GM21825 (cell line): Measurements from ENCODE around the gene RTN4IP1.
"Not testable (repeated sequence)": the region's sequence is repeated elsewhere in the genome, so short reads cannot be mapped to it uniquely, and the experiment has no call there.

Source experiments
- ATAC-seq: cut with Tn5 transposase; IDR thresholded peaks from one replicate; pipeline ENCODE4 v1.9.1; 2021; ENCODE audit warnings: mild to moderate bottlenecking, moderate library complexity; ENCODE audit not compliant: unreplicated experiment

RTN4IP1 gene

DNA sequence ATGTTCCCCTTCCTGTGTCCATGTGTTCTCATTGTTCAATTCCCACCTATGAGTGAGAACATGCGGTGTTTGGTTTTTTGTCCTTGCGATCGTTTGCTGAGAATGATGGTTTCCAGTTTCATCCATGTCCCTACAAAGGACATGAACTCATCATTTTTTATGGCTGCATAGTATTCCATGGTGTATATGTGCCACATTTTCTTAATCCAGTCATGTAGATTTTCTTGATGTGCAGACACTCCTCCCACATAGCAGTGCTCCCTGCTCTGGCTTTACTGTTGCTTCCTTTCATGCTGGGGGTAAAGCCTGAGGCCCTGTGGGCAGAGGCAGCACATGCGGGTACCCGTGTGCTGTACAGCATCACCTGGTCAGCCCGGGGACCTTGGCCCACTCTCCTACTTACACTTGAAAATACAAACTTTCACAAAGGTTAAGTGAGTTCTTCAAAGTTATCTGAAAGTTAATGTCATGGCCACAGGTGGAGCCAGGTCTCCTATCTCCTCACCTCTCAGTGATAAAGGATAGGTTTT is 80.3 kb downstream of the RTN4IP1 start:
- ATAC-seq: not testable (repeated sequence)

DNA sequence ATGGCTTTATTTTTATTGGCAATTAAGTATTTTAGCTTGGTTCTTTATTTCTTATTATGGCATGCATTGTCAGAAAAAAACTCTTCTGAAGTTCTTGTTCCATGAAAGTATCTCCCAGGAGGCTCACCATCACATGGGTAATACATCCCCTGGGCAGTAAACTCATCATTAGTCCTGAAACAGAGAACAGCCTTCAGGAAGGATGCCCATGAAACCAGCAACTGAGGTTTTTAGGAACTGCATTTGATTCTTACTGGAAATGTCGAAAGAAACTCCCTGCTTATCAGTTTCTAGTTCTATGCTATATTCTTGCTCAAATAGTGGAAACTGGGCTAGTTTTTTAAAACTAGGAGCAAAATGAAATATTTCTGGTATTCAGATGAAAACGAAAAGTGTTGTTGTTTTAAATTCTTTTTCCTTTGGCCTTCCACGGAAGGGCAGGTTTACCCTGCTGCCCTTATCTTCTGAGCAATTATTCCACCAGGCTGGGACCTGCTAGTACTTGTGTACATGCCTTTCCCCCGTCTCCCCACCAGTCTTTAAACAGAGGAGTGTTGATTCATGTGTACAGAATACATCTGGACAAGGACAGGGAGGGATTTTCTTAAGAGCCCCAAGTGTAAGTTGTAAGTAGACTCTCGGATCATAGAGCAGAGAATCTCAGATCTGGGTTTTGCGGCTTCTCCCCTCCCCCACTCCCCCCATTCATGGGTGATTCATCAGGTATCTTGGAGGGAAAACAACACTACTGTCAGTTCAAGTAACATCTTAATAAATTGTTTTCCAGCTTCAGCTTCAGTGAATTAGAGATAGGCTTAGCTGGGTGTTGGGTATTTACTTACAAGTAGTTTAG is 81.5 kb downstream of the RTN4IP1 start:
- ATAC-seq: no peak

DNA sequence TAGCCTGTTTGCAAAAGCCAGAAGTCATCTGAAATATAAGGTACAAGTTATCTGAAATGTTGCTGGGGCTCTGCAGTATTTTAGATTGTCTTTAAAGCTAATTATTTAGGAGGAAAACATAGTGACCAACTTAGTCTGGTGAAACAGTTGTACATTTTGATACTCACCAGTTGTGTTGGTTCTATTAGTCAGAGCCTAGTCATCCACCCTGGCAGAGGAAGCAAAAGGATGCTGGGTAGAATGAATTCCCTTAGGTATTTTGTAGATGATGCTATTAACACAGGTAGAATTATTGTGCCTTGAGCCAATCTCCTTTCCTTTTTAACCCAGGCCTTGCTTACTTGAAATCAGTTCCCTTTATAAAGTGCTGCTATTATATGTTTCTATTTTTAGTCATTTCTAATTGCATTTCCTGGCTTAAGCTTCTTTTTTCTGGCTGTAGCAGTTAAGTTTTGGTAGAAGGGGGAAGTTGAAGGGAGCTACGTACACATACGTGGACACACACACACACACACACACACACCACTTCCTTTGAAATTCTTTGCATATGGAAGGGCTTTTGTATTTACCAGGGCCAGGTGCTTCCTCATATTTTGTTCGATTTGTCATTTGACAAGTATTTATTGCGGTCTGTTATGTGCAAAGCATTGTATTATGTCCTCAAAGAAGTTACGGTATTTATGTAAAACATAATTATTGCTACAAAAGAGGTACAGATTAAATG is 82.4 kb downstream of the RTN4IP1 start:
- no peak for ATAC-seq

DNA sequence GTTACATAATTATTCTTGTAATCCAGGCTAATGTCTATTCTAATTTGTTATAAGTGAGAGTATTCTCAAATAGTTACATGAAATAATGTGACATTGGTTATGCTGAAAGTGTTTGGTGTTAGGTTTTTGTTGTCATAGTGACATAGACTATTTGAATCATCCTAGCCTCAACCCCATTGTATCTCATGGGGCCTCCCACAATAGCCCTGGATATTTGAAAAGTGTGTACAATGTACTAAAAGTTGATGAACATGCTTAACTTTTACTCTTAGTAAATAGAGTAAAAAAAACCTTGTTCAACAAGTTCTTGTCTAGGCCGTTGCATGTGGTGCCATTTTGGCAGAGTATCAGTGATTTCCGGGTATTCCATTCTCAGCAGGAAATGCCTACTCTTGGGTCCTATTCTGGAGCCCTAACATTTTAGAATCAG is 83.0 kb downstream of the RTN4IP1 start:
- no peak for ATAC-seq

DNA sequence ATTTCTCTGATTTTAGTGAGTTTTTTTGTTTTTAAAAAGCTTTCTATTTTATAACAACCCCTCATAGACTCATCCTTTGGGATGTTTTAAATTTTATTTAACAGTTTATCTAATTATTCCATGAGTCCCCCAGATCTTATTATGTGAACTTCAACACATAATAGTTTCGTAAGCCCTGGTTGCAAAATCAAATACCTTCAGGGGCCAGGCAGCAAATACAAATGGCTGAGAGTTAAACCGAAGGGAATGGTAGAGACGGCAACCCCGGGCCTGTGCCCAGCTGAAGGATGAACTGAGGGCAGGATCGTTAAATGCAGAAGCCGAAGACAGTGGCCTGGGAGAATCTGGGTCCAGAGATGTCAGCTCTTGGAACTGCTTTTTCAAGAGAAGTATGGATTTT is 88.4 kb downstream of the RTN4IP1 start:
- ATAC-seq: no peak

DNA sequence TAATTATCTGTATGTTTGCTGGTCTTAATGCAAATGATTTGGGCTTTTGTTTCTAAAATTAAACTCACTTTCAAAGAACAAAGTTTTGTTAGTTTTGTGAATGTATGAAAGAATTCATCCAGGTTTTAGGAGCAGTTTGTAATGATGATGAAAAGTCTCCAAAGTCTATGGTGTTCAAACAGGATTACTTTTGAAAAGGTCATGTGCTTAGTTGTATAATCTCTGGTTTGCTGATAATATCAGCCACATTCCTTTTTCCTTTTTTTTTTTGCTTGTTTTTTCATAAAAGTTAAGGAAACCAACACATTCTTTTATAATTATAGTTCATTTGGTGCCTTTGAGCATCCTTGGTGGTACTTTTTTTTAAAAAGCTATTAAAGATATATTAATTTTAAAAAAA is 88.9 kb downstream of the RTN4IP1 start:
- ATAC-seq: no peak

DNA sequence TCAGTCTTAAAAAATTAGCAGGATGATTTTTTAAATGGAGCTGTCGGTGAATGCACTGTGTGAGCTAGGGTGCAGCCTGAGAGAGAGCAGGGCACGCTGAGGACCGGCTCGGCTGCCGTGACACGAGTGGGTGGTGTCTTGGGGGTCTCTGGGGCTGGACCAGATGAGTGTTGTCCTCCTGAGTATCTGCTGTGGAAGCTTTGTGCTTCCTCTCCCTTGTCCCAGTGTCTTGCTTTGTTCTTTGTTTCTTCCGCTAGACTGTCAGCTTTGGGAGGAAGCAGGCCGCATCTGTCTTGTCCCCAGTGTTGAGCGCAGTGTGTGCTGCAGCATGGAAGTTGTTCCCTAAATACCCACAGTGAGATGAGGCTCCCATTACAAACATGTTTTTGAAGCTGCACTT is 89.4 kb downstream of the RTN4IP1 start:
- no peak for ATAC-seq

DNA sequence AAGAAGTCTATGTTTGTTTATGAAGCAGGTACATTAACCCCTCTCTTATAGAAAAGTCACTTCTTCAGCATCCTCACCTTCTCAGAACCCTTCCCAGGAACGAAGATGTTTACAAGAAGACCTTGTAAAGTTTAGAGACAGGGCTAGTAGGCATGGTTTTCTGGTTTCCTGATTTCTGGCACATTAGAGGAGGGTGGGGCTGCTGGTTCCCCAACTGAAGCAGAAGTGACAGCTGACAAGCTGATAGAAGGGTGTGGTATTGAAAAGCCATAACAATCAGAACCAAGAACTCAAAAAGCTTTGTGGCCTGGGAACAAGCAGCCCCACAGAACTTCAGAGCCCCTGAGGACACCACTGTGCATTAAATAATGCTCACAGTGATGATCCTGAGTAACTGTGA is 91.2 kb downstream of the RTN4IP1 start:
- no peak for ATAC-seq

DNA sequence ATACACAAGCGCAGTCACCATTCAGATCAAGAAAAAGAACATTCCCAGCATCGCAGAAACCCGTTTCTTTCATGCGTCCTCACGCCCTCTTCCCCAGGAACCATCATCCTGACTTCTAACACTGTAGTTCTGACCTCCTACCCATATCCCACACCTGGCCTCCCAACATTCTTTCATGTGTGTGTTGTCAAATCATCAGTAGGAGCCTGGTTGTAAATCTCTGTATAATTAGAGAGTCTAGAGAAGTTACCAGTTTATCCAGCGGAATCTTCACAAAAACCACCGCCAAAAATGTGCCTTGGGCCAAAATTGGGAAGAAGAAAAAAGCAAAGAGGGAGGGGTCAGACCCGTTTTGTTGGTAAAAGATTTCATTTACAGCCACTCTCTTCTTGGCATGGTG is 91.6 kb downstream of the RTN4IP1 start:
- no peak for ATAC-seq

DNA sequence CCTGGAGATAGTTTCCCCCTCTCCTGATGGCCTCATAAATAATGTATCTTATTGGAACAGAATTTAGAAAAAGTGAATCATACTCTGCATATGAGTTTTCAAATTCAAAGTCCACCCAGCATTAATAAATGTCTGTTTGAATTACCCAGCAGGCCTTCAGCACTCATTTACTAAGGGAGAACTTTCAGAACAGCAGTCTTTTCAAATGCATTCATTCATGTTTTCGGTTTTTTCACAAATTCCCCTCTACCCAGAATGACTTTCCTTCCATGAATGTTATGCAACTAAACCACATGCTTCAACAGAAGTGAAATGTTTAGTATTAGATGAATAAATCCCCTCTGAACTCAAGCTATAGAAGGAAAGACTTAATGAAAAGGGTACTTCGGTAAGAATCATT is 92.4 kb downstream of the RTN4IP1 start:
- no peak for ATAC-seq

DNA sequence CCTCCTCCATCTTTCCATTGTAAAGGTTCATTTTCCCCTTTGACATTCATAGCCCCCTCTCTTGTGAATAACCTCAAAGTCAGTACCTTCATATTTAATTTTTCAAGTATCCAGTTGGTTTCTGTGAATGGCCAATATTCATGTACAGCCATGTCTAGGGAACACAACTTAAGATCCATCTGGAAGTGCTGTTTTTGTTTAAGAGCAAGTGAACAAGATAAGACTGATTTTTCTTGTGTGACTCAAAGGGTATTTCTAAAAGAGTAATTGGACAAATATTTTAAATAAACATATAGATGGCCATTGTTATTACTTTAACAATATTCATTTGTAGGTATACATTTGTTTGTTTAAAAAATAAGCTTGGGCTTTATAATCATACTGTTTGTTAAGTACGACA is 92.9 kb downstream of the RTN4IP1 start:
- ATAC-seq: no peak

DNA sequence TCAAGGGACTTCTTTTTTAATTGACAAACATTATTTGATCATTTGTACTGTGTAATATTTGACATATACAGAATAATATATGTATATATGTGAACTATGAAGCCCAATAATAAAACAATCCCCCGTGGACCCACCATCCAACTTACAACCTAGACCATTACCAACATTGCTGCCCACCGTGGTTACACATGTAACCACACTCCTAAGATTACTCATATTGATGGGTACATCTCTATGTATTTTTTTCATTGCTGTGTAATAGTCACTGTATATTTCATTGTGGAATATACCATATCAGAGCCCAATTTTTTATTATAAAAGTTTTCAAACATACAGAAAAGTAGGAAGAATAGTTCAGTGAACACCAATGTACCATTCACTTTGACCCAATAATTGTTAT is 94.3 kb downstream of the RTN4IP1 start:
- no peak for ATAC-seq

DNA sequence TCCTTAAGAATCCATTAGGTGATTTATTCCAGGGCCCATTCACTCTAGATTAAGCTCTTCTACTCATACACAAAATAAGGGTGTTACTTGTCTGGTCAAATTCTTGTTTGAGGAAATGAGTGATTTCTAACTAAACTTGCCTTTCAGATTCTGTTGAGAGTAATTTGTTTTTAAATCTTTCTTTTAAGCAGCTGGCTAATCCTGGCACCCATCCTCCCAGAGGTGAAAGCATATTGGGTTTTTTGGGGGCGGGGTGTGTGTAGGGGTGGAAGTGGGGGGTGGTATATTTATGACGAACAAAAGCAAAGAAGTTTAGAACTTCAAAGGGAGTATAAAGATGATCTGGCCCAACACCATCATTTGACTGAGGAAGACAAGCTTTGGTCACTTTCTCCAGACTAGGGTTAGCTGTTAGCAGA is 94.7 kb downstream of the RTN4IP1 start:
- ATAC-seq: peak; percentile 48

DNA sequence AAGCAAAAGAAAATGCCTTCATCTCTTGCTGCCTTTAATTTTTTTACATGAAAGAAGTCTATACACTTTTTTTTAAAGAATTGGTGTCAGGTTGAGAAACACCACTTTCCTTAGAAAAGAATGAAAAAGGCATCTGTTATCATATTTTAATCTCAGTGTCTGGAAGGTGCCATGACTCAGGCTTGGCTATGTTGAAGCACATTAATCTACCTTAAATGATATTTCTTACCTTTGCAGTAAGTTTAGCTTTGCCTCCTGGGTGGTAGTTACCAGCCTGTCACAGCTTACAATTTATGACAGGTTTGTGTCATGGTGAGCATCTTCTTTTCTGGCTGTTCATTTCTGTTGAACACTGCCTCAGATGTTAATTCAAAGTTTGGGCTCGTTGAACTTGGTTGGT is 95.3 kb downstream of the RTN4IP1 start:
- ATAC-seq: no peak

DNA sequence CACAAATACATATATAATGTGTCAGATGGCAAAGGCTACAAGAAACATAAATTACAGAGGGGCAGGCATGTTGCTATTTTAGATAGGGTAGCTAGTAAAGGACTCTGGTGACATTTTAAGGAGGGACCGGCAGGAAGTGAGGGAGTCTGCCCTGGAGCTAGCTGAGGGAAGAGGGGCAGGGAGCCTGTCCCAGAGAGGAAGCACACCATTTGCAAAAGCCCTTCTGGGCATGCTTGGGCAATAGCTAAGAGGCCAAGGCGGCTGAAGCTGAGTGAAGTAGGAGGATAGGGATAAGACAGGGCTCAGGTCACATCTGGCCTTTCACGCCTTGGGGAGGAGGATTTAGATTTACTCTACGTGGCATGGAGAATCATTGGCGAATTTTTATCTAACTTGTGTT is 96.2 kb downstream of the RTN4IP1 start:
- ATAC-seq: no peak

DNA sequence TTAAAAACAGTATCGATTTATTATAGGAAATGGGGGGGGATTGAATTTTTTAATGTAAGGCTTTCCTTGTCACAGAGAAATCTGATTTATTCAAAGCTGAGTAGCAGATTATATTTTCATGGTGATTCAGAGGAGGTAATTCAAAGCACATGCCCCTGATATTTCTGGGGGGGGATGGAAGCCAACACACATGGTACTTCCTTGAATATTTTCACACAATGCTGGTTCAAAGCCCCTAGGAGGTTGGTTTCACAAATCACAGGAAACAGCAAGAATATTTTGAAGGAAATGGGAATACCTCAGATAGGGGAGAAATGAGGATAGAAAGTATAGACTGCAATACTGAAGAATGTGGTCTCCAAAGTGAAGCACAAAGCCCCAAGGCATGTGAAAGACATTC is 98.8 kb downstream of the RTN4IP1 start:
- ATAC-seq: no peak

DNA sequence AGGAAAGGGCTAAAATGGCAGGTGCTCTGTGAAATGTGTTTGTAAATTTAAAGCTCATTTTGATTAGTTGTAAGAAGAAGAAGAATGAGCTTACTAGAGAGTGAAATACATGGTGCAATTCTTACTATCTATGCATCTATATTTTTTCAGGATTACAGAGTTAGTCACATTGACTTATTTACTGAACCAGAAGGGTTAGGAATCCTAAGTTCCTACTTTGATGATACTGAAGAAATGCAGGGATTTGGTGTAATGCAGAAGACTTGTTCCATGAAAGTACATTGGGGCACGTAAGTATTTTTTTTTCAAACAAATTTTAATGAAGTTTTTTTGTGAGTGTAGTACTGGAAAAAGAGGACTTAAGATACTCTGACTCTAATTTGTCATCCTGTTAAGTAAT is 99.3 kb downstream of the RTN4IP1 start:
- ATAC-seq: no peak

DNA sequence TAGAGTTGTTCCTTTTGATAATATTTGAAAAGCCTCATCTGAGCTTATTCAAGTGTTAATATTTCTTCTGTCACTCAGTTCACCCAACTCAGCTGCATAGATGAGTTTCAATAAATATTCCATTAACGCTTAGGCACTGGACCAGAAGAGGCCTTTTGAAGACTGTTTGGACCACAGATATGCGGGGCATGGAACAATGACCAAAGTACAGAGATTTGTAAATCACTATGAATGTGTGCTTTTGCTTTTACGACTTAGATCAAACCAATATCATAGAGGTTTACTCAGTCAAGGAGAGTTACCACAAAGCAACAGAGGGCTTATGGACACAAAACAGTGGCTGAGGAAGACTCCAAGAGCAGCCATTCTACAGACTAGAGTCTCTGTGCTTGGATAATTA is 99.9 kb downstream of the RTN4IP1 start:
- no peak for ATAC-seq

DNA sequence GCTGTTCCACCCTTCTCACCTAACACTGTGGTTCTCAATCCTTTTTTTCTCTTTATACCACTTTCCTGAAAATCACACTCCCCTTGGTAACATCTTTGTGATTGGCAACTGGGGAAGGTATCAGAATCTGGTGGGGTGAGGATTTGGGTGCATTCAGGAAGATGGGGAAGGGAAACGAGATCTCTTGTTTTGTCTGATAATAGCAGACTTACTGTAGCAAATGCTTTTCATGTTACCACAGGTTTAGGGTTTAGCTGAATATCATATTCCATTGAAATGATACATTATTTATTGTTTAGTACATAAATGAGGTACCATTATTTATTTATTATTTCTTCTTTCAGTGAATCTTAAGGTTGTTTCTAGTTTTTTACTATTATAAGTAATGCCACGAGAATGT is 100.8 kb downstream of the RTN4IP1 start:
- no peak for ATAC-seq

DNA sequence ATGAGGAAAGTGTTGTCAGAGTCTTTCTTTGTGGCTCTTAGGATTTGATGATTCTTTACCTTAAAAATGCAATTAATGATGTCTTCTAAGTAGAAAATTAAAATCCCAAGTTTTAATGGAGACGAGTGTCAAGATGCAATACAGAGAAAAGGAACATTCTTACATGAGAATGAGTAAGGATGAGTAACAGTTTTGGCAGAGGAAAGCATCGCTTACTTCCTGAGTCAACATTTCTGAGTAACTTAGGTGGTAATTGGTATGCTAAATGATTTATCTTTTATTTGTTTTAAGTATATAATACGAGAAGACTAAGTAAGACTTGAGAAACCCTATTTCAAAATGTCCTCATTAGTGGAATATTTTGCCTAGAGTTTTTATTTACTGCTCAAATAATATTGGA is 101.3 kb downstream of the RTN4IP1 start:
- ATAC-seq: no peak

DNA sequence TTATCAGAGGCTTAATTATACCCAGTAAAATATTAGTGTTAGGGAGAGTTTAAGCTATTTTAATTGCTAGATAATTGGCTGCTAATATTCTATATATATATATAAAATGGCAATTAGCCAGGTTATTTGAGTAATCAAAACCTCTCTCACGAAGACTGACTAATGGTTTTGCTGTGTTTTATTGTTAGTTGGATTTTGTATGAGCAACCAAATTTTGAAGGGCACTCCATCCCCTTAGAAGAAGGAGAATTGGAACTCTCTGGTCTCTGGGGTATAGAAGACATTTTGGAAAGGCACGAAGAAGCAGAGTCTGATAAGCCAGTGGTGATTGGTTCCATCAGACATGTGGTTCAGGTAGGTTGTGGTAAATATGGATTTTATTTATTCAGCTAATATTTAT is 102.2 kb downstream of the RTN4IP1 start:
- ATAC-seq: no peak

DNA sequence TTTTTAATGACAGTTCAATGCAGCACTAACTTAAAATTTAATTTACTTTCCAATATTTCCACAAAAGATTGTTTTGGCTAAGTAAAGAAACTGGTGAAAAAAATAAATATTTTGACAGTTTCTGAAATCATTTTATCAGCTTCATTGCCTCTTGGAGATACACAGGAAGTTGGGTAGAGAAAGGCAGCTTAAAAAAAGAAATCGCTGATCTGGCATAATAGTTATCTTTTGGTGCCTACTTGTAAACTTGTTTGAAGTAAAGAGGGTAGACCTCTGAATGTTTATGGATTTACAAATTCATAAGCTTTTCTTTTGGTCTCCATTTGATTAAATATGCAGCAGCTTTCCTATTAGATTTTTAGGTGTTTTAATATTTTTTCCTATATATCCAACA is 103.4 kb downstream of the RTN4IP1 start:
- ATAC-seq: no peak
